ENCODE data around the gene HDAC11. TPM values are rescaled to one million over a fixed set of nuclear protein-coding genes. Genes with fewer than 3 reads are reported as not detected.

Gene HDAC11
- total and polyA plus RNA-seq, 7 donors, result 9.2 to 29.6 (median 22.3) TPM

- H3K4me3 ChIP-seq, result no peak overlapping the region
- TF ChIP-seq CTCF (IDR thresholded peaks at IDR 0.05), result no peak
- DNase-seq (peak; percentile 84 to 90), ATAC-seq (peak; percentile 57 to 78 (median 72))
- H3K4me1 ChIP-seq, result no peaks in the 10 kb centered on the region
- peaks cover 0 to 12% (median 0%) of the 10 kb centered on the region in 3 donors for H3K27me3 ChIP-seq (ENCODE audit: insufficient read depth in 3 of 3, low read length in 2 of 3)
- H3K9me3 ChIP-seq, result no peaks in the 10 kb centered on the region
- intact Hi-C loops (cut with DNase I), result no loop called here
- H3K36me3 ChIP-seq (ENCODE audit: insufficient read depth in 1 of 2, low read depth in 1 of 2), result no peaks in the 10 kb centered on the region
- H3K27ac ChIP-seq, result no peak overlapping the region
- WGBS, 3 donors, result 54 to 79% (median 60%) methylated on average over 5 of the region's 5 CpGs
Observed at GRCh38 chr3:13543253-13543652, 63.1 kb downstream of the HDAC11 start.

GRCh38 chr3:13544293-13544831, 64.3 kb downstream of the HDAC11 start:
- WGBS, 3 donors, result 50 to 60% (median 57%) methylated on average over 6 of the region's 6 CpGs
- Histone ChIP-seq H3K27ac (peak overlapping the region; percentile 16), H3K9me3 (no peaks in the 10 kb centered on the region), H3K4me3 (no peak overlapping the region), H3K4me1 (no peaks in the 10 kb centered on the region), H3K27me3 (ENCODE audit: insufficient read depth in 3 of 3, low read length in 2 of 3) (peaks cover 0 to 22% (median 4%) of the 10 kb centered on the region in 3 donors), H3K36me3 (ENCODE audit: insufficient read depth in 1 of 2, low read depth in 1 of 2) (no peaks in the 10 kb centered on the region)
- DNase-seq, result peak; percentile 43 to 55
- intact Hi-C loops (cut with DNase I), result no loop called here
- no peak for TF ChIP-seq CTCF (IDR thresholded peaks at IDR 0.05)
- peak in 1 of 4 donors; percentile 15 for ATAC-seq

- WGBS, 3 donors, result 67 to 82% (median 72%) methylated on average over 9 of the region's 9 CpGs
- Histone ChIP-seq H3K27ac (no peak overlapping the region), H3K27me3 (ENCODE audit: insufficient read depth in 3 of 3, low read length in 2 of 3) (peaks cover 0 to 29% (median 7%) of the 10 kb centered on the region in 3 donors), H3K36me3 (ENCODE audit: insufficient read depth in 1 of 2, low read depth in 1 of 2) (no peaks in the 10 kb centered on the region), H3K9me3 (no peaks in the 10 kb centered on the region), H3K4me1 (no peaks in the 10 kb centered on the region), H3K4me3 (no peak overlapping the region)
- intact Hi-C loops (cut with DNase I), result no loop called here
- no peak for TF ChIP-seq CTCF (IDR thresholded peaks at IDR 0.05)
- DNase-seq (peak in 1 of 2 donors; percentile 40), ATAC-seq (no peak)
Observed at GRCh38 chr3:13544951-13545651, 65.0 kb downstream of the HDAC11 start.

- TF ChIP-seq CTCF (IDR thresholded peaks at IDR 0.05), result no peak
- Histone ChIP-seq H3K36me3 (ENCODE audit: insufficient read depth in 1 of 2, low read depth in 1 of 2) (no peaks in the 10 kb centered on the region), H3K4me1 (no peaks in the 10 kb centered on the region), H3K27me3 (ENCODE audit: insufficient read depth in 3 of 3, low read length in 2 of 3) (peaks cover 0 to 29% (median 7%) of the 10 kb centered on the region in 3 donors), H3K9me3 (no peaks in the 10 kb centered on the region), H3K27ac (no peak overlapping the region), H3K4me3 (no peak overlapping the region)
- ATAC-seq (no peak), DNase-seq (peak in 1 of 2 donors; percentile 40)
- intact Hi-C loops (cut with DNase I), result no loop called here
- 84 to 89% (median 86%) methylated on average over 9 of the region's 9 CpGs for WGBS, 3 donors
Observed at GRCh38 chr3:13545952-13546454, 65.9 kb downstream of the HDAC11 start.

All from psoas muscle (tissue), 8 donors.